Subcutaneous adipose tissue (tissue), 4 donors: ENCODE measurements around the gene PLD1. TPM values are rescaled to one million over a fixed set of nuclear protein-coding genes. Genes with fewer than 3 reads are reported as not detected.

ENCODE experiments used
- CTCF ChIP-seq: fragments of 450-650 bp; IDR thresholded peaks from one replicate; pipeline ENCODE4 v1.5.1; 2016; ENCODE audit warnings: low read depth, mild to moderate bottlenecking, control low read depth, antibody characterized with exemption, moderate library complexity
- total RNA-seq, 4 donors: library from RNA; depleted of rRNA; stranded (reverse); fragments of >200 nt; gene quantifications; one replicate each; pipeline ENCODE4 v1.1.0, GENCODE V29; 2016

Gene PLD1
- total RNA-seq, 4 donors from 2014 or later: 20.5 to 48.2 (median 26.9) TPM

- TF ChIP-seq CTCF: no peak
These were observed 33.9 kb downstream of the PLD1 start for GRCh38 chr3:171776411-171776810.

- no peak for TF ChIP-seq CTCF
These were observed 34.3 kb downstream of the PLD1 start for GRCh38 chr3:171775943-171776342.

GRCh38 chr3:171774521-171774920, 35.8 kb downstream of the PLD1 start:
- no peak for TF ChIP-seq CTCF

GRCh38 chr3:171772427-171773056, 37.7 kb downstream of the PLD1 start:
- TF ChIP-seq CTCF: no peak

GRCh38 chr3:171770689-171771620, 39.3 kb downstream of the PLD1 start:
- TF ChIP-seq CTCF: no peak

GRCh38 chr3:171769461-171769860, 40.8 kb downstream of the PLD1 start:
- TF ChIP-seq CTCF: no peak

GRCh38 chr3:171768986-171769385, 41.3 kb downstream of the PLD1 start:
- TF ChIP-seq CTCF: no peak
